Peyer's patch (tissue), 4 donors: Measurements from ENCODE around the gene WHAMM. TPM values are rescaled to one million over a fixed set of nuclear protein-coding genes. Genes with fewer than 3 reads are reported as not detected.

Source experiments
- DNase-seq, 3 donors: peaks; one replicate each; pipeline ENCODE4 v3.0.0-alpha.2; 2017 to 2019
- H3K27ac ChIP-seq, 4 donors: fragments of 200-600 bp; sonication (generic); one replicate each; pipeline ENCODE4 v1.5.1; 2016 to 2019
- H3K27me3 ChIP-seq, 2 donors: fragments of 200-600 bp; sonication (generic); one replicate each; pipeline ENCODE4 v1.5.1; 2019
- H3K36me3 ChIP-seq, 3 donors: fragments of 200-600 bp; sonication (generic); one replicate each; pipeline ENCODE4 v1.5.1; 2016 to 2019
- H3K4me1 ChIP-seq, 4 donors: fragments of 200-600 bp; sonication (generic); one replicate each; pipeline ENCODE4 v1.5.1; 2016 to 2019
- H3K4me3 ChIP-seq, 4 donors: fragments of 200-600 bp; sonication (generic); 1 replicate in 3 of 4; 2 replicates in 1 of 4; pipeline ENCODE4 v1.5.1; 2016 to 2019; ENCODE audit warnings: mild to moderate bottlenecking in 1 of 4
- H3K9me3 ChIP-seq, 4 donors: fragments of 200-600 bp; sonication (generic); one replicate each; pipeline ENCODE4 v1.5.1; 2016 to 2019; ENCODE audit warnings: mild to moderate bottlenecking in 1 of 4
- POLR2A ChIP-seq, 2 donors: fragments of 450-650 bp; IDR thresholded peaks; one replicate each; pipeline ENCODE4 v1.5.1; 2017; ENCODE audit warnings: antibody characterized with exemption in 2 of 2, mild to moderate bottlenecking in 2 of 2, moderate library complexity in 2 of 2
- total RNA-seq, 4 donors: library from RNA; depleted of rRNA; stranded (reverse); fragments of >200 nt; gene quantifications; one replicate each; pipeline ENCODE4 v1.1.0, GENCODE V29; 2016
- TF ChIP-seq, protein P1 (sequence below), 6 experiments: fragments of 450-650 bp in 4 of 6; fragments of 200-600 bp in 2 of 6; sonication (generic) in 1 of 6; IDR thresholded peaks; one replicate each; pipeline ENCODE4 v1.5.1; 2017 to 2019; ENCODE audit warnings: antibody characterized with exemption in 6 of 6, mild to moderate bottlenecking in 3 of 6, moderate library complexity in 1 of 6

Gene WHAMM
- total RNA-seq, 4 donors from 2014 or later, result 8.6 to 16.0 (median 13.2) TPM

DNA sequence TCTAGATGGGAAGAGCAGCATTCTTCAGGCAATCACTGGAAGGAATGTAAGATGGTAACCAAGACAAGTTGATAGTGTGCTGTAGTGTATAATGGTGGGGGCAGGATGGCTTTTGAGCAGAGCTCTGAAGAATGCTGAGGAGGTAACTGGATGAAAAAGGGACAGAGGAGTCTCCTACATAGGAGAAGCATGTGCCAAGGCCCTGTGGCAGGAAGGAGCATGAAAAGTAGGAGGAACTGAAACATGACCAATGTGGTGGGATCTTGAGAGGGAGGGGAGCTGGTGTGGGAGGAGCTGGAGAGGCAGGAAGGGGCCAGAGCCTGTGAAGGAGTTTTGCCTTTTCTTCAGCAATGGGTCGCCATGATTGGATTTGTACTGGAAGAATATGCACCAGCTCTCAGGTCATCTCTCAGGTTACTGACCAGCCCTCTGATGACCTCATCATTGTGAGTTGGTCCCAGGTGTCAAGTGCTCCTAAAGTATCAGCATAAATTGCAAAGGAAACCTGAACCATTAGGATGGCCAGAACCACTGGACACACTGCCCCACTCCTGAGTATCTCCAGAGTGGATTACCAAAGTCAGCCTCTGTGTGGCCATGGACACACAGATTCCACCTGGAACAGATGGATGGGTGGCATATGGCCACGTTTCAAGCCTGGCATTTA is 42.1 kb upstream of the WHAMM start:
- Histone ChIP-seq H3K4me3 (no peak overlapping the region), H3K27ac (no peak overlapping the region), H3K27me3 (no peaks in the 10 kb centered on the region), H3K9me3 (no peaks in the 10 kb centered on the region), H3K4me1 (no peaks in the 10 kb centered on the region), H3K36me3 (peaks cover 0 to 8% (median 0%) of the 10 kb centered on the region in 3 donors)
- no peak for DNase-seq
- no peak for TF ChIP-seq POLR2A (IDR thresholded peaks at IDR 0.05)
- TF ChIP-seq, protein P1, sequence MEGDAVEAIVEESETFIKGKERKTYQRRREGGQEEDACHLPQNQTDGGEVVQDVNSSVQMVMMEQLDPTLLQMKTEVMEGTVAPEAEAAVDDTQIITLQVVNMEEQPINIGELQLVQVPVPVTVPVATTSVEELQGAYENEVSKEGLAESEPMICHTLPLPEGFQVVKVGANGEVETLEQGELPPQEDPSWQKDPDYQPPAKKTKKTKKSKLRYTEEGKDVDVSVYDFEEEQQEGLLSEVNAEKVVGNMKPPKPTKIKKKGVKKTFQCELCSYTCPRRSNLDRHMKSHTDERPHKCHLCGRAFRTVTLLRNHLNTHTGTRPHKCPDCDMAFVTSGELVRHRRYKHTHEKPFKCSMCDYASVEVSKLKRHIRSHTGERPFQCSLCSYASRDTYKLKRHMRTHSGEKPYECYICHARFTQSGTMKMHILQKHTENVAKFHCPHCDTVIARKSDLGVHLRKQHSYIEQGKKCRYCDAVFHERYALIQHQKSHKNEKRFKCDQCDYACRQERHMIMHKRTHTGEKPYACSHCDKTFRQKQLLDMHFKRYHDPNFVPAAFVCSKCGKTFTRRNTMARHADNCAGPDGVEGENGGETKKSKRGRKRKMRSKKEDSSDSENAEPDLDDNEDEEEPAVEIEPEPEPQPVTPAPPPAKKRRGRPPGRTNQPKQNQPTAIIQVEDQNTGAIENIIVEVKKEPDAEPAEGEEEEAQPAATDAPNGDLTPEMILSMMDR (IDR thresholded peaks at IDR 0.05), result no peak

DNA sequence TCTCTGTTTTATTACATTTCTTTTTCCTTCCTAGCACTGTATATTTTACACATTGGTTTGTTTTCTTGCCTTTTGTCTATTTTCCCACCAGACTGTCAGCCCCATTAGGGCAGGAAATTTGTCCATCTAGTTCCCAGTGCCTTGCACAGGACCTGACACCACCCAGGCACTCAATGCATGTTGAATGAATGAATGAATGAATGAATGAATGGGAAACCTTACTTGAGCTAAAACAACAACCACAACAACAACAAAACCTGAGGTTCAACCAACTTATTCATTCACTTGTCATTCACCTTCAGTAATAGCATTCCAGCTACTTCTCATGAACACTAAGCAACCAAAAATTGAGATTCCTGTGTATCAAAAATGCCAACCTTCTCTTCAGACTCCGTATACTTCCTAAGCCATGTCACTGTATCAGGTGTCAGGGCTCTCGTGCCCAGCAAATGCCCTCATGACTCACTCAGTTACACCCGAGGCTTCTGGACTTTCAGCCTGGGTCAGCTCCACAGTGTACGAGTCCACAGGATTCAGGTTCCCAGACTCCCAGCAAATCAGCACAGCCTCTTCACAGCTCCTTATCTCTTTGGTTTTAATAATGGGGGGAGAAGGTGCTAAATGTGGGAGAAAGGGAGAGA is 40.9 kb upstream of the WHAMM start:
- Histone ChIP-seq H3K4me1 (no peaks in the 10 kb centered on the region), H3K27ac (no peak overlapping the region), H3K9me3 (no peaks in the 10 kb centered on the region), H3K4me3 (no peak overlapping the region), H3K27me3 (no peaks in the 10 kb centered on the region), H3K36me3 (peaks cover 0 to 8% (median 0%) of the 10 kb centered on the region in 3 donors)
- peak in 2 of 3 donors; percentile 60 to 79 for DNase-seq
- no peak for TF ChIP-seq POLR2A (IDR thresholded peaks at IDR 0.05)
- TF ChIP-seq, protein P1 (IDR thresholded peaks at IDR 0.05), result no peak

DNA sequence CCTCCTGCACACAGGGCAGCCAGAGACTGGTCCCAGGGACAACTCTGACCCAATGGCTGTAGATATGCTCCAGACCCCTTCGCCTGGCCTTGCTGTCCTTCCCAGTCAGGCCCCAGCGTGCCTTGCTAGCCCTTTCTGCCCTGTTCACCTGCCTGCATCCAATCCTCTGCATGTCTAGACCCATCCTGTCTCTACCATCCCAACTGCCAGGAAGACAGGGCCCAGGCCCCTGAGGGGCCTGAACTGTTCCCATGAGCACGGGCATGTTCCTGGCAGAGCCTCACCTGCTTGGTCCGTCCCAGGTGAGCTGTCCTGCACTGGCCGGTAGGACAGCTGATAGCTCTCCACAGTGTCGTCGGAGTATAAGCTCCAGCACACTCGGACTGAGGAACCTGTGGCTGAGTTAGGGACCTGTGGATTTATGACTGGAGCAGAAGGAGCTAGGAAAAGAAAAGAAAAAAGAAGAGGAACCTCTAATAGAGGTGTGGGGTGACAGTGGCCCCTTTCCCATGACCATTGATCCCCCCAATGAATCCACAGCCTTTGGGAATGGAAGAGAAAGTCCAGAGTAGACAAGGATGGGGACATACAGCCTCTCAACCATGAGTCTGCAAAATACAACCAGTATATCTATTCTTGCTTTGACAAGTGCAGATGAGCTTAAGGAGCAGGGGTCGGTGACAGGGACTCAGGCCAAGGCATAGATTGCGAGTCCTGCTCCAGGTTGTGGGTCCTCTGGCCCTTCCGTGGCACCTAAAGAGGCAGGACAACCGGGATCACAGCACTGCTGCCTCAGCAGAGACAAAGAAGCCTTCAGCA is 37.4 kb upstream of the WHAMM start:
- Histone ChIP-seq H3K4me3 (no peak overlapping the region), H3K4me1 (no peaks in the 10 kb centered on the region), H3K27me3 (no peaks in the 10 kb centered on the region), H3K36me3 (no peaks in the 10 kb centered on the region), H3K9me3 (no peaks in the 10 kb centered on the region), H3K27ac (no peak overlapping the region)
- no peak for TF ChIP-seq POLR2A (IDR thresholded peaks at IDR 0.05)
- TF ChIP-seq, protein P1 (IDR thresholded peaks at IDR 0.05), result no peak
- no peak for DNase-seq

DNA sequence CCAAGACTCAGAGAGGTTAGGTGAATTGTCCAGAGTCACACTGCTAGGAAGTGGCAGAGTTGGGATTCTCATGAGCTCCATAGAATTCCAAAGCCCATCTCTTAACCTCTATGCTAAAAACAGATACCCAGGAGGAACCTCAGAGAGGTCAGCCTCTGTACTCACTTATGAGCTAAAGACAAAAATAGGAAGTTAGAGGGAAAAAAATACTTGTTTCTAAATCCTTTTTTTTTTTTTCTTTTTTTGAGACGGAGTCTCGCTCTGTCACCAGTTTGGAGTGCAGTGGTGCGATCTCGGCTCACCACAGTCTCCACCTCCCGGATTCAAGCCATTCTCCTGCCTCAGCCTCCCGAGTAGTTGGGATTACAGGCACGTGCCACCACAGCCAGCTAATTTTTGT is 34.9 kb upstream of the WHAMM start:
- Histone ChIP-seq H3K27ac (no peak overlapping the region), H3K9me3 (no peaks in the 10 kb centered on the region), H3K27me3 (no peaks in the 10 kb centered on the region), H3K4me3 (no peak overlapping the region), H3K36me3 (no peaks in the 10 kb centered on the region), H3K4me1 (no peaks in the 10 kb centered on the region)
- no peak for TF ChIP-seq POLR2A (IDR thresholded peaks at IDR 0.05)
- TF ChIP-seq, protein P1 (IDR thresholded peaks at IDR 0.05), result no peak
- DNase-seq, result no peak

DNA sequence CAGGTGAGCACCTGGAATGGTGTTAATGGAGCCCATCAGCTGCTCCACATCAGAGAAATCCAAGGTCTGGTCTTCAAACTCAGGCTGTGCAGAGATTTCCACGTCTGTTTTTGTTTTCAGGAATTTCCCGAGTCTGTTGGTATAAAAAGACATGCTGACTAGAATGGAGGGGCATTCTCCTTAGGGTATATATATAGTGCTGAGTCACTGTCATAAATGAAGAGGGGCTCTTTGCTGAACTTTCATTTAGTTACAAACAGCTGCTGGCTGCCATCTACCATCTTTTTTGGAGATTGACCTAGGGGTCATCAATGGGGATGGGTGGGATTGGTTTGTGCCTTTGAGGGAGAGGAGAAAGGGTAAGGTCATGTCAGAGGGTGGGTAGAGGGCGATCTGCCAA is 30.7 kb upstream of the WHAMM start:
- no peak overlapping the region for H3K4me3 ChIP-seq
- DNase-seq, result no peak

More for the DNA sequence above, 30.7 kb upstream of the WHAMM start:
- no peaks in the 10 kb centered on the region for H3K27me3 ChIP-seq
- H3K4me1 ChIP-seq, result no peaks in the 10 kb centered on the region
- no peak overlapping the region for H3K27ac ChIP-seq
- no peaks in the 10 kb centered on the region for H3K36me3 ChIP-seq
- H3K9me3 ChIP-seq, result no peaks in the 10 kb centered on the region
- TF ChIP-seq, protein P1 (IDR thresholded peaks at IDR 0.05), result no peak
- no peak for TF ChIP-seq POLR2A (IDR thresholded peaks at IDR 0.05)
